Glutamatergic neuron (in vitro differentiated cells): ENCODE results near the gene SYT17. TPM values are rescaled to one million over a fixed set of nuclear protein-coding genes. Genes with fewer than 3 reads are reported as not detected.

Experiments
- DNase-seq: peaks from one replicate; pipeline ENCODE4 v3.0.0; 2022
- H3K27ac Mint-ChIP-seq: one replicate; pipeline ENCODE4 v1.8.0; 2020; ENCODE audit warnings: mild to moderate bottlenecking, mixed read lengths, inconsistent platforms; ENCODE audit not compliant: unreplicated experiment
- H3K27me3 Mint-ChIP-seq: one replicate; pipeline ENCODE4 v1.8.0; 2020; ENCODE audit warnings: mild to moderate bottlenecking, moderate library complexity, mixed read lengths, inconsistent platforms; ENCODE audit not compliant: unreplicated experiment
- H3K36me3 Mint-ChIP-seq: one replicate; pipeline ENCODE4 v1.8.0; 2020; ENCODE audit warnings: mild to moderate bottlenecking, mixed read lengths, inconsistent platforms; ENCODE audit not compliant: unreplicated experiment
- H3K4me1 Mint-ChIP-seq: one replicate; pipeline ENCODE4 v1.8.0; 2020; ENCODE audit warnings: mild to moderate bottlenecking, low read depth, mixed read lengths, inconsistent platforms; ENCODE audit not compliant: unreplicated experiment
- H3K4me3 Mint-ChIP-seq: one replicate; pipeline ENCODE4 v1.8.0; 2020; ENCODE audit warnings: mild to moderate bottlenecking, mixed read lengths, inconsistent platforms; ENCODE audit not compliant: unreplicated experiment
- H3K9me3 Mint-ChIP-seq: one replicate; pipeline ENCODE4 v1.8.0; 2020; ENCODE audit warnings: mild to moderate bottlenecking, moderate library complexity, mixed read lengths, inconsistent platforms; ENCODE audit not compliant: unreplicated experiment
- CTCF ChIP-seq: fragments of 200-600 bp; sonication (generic); IDR thresholded peaks from one replicate; pipeline ENCODE4 v1.5.0; 2021; ENCODE audit not compliant: partially characterized antibody, unreplicated experiment
- total RNA-seq: library from RNA; stranded (reverse); fragmentation: NEBNext Ultra II Directional; extraction: Animal tissue kit (Norgen Biotek cat#: 25700); gene quantifications from one replicate; pipeline ENCODE4 v1.2.1, GENCODE V29; 2021; ENCODE audit not compliant: unreplicated experiment

SYT17 gene
- total RNA-seq, 1 donor from 2014 or later, result 10.0 TPM

DNA sequence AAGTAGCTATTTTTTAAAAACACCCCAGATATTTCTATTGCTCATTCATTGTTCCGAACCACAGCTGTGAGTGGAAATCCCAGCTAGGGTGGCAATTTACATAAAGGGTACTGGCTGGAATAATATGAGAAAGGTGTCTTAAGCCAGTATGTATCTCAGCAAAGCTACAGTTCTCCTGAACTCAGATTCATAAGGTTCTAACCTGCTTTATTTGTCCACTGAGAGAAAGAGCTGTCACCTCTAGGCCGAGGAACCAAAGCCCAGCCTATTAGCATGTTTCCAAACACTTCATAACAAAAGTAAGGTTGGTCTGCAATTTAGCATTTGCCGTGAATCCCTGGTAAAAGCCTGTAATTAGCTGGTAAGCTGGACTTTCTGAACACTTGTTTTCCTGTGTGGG is 60.5 kb downstream of the SYT17 start:
- no peaks in the 10 kb centered on the region for H3K27me3 Mint-ChIP-seq
- H3K36me3 Mint-ChIP-seq, result peaks cover 6% of the 10 kb centered on the region

DNA sequence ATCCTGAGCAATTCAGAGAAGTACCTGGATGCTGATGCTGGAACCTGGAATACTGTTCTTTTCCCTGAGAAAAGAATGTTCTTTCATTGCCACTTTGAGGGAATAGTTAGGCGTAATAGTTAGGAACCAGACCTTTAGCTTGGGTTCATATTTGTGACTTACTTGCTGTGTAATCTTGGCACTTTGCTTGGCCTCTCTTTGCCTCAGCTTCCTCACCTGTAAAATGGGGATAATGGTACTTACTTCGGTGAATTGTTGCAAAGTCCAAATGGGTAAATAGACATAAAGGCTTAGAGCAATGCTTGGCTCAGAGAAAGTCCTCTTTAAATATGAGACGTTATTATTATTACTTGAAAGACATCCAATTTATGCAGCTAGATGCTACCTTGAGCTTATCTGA is 62.5 kb downstream of the SYT17 start:
- Mint-ChIP-seq H3K9me3 (peaks cover 2% of the 10 kb centered on the region), H3K36me3 (peaks cover 9% of the 10 kb centered on the region), H3K27me3 (no peaks in the 10 kb centered on the region), H3K27ac (no peak overlapping the region), H3K4me1 (no peaks in the 10 kb centered on the region), H3K4me3 (no peak overlapping the region)
- no peak for DNase-seq
- TF ChIP-seq CTCF, result no peak

More for the DNA sequence above, 60.5 kb downstream of the SYT17 start:
- Mint-ChIP-seq H3K27ac (no peak overlapping the region), H3K9me3 (peaks cover 4% of the 10 kb centered on the region), H3K4me1 (no peaks in the 10 kb centered on the region), H3K4me3 (no peak overlapping the region)
- no peak for TF ChIP-seq CTCF
- no peak for DNase-seq

DNA sequence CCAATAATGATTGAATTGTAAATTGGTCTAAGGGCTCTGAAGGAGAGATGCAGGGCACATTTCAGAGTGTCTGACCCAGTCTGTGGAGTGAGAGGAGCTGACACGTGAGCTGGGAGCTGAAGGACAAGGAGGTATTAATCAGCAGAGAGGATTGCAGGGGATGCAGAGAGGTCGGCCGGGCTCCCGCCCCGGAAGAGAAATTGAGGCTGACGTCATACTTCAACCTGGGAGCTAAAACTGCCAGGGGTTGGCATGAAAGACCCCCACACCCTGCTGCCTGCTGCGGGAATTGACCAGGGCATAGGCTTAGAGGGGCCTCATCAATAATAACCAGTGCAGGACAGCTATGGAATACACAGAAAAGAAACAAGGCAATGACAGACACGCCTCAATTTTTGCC is 63.8 kb downstream of the SYT17 start:
- no peak for TF ChIP-seq CTCF
- H3K4me1 Mint-ChIP-seq, result no peaks in the 10 kb centered on the region
- peaks cover 17% of the 10 kb centered on the region for H3K36me3 Mint-ChIP-seq
- no peak overlapping the region for H3K27ac Mint-ChIP-seq
- H3K27me3 Mint-ChIP-seq, result no peaks in the 10 kb centered on the region
- H3K9me3 Mint-ChIP-seq, result no peaks in the 10 kb centered on the region
- DNase-seq, result no peak
- H3K4me3 Mint-ChIP-seq, result no peak overlapping the region

DNA sequence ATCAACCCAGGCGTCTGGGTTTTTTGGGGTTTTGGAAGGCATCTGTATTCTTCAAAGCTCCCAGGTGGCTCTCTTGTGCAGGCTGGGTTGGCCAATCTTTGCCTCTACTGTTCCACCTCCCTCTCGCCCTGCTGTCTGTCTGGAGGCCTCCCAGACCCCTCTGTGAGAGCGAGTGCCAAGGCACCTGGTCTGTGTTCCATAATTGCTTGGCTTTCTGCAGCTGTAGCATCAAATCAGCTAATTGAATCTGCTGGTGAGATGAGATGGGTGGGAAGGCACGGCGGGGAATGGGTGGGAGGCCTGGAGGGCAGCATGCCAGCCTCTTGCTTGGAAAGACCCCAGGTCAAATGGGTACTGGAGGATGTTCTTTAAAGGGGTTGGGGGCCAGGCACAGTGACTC is 64.9 kb downstream of the SYT17 start:
- Mint-ChIP-seq H3K9me3 (no peaks in the 10 kb centered on the region), H3K27me3 (peaks cover 2% of the 10 kb centered on the region), H3K4me1 (no peaks in the 10 kb centered on the region), H3K36me3 (peaks cover 23% of the 10 kb centered on the region), H3K4me3 (no peak overlapping the region), H3K27ac (no peak overlapping the region)
- DNase-seq, result no peak
- no peak for TF ChIP-seq CTCF

- Mint-ChIP-seq H3K9me3 (no peaks in the 10 kb centered on the region), H3K4me1 (no peaks in the 10 kb centered on the region), H3K27ac (no peak overlapping the region)
Measured at GRCh38 chr16:19235478-19235877, 67.4 kb downstream of the SYT17 start.

More at GRCh38 chr16:19235478-19235877, 67.4 kb downstream of the SYT17 start:
- Mint-ChIP-seq H3K4me3 (no peak overlapping the region), H3K36me3 (peaks cover 24% of the 10 kb centered on the region), H3K27me3 (peaks cover 4% of the 10 kb centered on the region)
- TF ChIP-seq CTCF, result no peak
- no peak for DNase-seq
